Measurements from ENCODE around the gene CLDND1.

Gene CLDND1

DNA sequence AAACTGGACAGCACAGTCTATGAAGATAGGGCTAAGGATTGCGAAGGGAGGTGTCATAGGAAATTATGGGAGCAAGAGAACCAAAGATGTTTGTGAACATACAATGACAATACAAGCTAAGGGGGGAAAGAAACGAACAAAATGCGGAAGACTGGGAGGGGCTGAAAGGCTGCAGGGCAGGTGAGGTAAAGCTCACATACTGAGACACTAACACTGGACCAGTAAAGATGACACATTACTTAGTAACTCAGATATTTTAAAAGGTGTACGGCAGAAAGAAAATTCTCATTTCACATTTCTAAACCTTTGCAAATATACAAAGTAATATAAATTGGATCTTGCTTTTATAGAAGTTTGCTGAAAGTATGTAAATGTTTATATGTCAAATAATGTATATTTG lies 10.1 kb downstream of the CLDND1 start:
- Histone ChIP-seq H3K36me3 (ENCODE audit: control insufficient read depth, insufficient read depth, low read length) (peaks cover 6% of the 10 kb centered on the region), H3K27me3 (replicated peaks; ENCODE audit: control insufficient read depth, insufficient read depth, low read length) (no peaks in the 10 kb centered on the region), H3K4me3 (replicated peaks; ENCODE audit: low read depth, low read length) (no peak overlapping the region)
- TF ChIP-seq, protein P1, sequence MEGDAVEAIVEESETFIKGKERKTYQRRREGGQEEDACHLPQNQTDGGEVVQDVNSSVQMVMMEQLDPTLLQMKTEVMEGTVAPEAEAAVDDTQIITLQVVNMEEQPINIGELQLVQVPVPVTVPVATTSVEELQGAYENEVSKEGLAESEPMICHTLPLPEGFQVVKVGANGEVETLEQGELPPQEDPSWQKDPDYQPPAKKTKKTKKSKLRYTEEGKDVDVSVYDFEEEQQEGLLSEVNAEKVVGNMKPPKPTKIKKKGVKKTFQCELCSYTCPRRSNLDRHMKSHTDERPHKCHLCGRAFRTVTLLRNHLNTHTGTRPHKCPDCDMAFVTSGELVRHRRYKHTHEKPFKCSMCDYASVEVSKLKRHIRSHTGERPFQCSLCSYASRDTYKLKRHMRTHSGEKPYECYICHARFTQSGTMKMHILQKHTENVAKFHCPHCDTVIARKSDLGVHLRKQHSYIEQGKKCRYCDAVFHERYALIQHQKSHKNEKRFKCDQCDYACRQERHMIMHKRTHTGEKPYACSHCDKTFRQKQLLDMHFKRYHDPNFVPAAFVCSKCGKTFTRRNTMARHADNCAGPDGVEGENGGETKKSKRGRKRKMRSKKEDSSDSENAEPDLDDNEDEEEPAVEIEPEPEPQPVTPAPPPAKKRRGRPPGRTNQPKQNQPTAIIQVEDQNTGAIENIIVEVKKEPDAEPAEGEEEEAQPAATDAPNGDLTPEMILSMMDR (IDR thresholded peaks at IDR 0.05; ENCODE audit: insufficient read depth, low read length, poor library complexity, severe bottlenecking): no peak
- DNase-seq (ENCODE audit: extremely low read depth, insufficient read length): no peak

DNA sequence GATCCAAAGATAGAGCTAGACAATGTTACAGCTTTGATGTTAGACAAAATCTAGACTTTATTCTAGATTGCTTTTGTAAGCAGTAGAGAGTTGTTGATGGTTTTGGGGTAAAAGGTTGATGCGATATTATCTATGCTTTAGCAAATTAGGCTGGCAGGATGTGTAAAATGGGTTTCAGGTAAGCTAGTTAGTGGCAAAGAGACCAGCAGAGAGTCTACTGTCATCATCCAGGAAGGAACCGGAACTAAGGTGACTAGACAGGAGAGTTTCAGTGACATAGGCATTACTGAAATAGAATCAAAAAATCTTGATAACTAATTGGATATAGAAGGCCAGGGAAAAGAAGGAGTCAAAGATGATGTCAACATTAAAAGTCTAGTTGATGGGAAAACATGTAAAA lies 14.1 kb downstream of the CLDND1 start:
- Histone ChIP-seq H3K36me3 (ENCODE audit: control insufficient read depth, insufficient read depth, low read length) (0 out of 2 replicates have a peak, but pooled peaks cover 2% of the 10 kb centered on the region), H3K4me3 (replicated peaks; ENCODE audit: low read depth, low read length) (no peak overlapping the region), H3K27me3 (replicated peaks; ENCODE audit: control insufficient read depth, insufficient read depth, low read length) (no peaks in the 10 kb centered on the region)
- DNase-seq (ENCODE audit: extremely low read depth, insufficient read length): no peak
- TF ChIP-seq, protein P1 (IDR thresholded peaks at IDR 0.05; ENCODE audit: insufficient read depth, low read length, poor library complexity, severe bottlenecking): no peak

DNA sequence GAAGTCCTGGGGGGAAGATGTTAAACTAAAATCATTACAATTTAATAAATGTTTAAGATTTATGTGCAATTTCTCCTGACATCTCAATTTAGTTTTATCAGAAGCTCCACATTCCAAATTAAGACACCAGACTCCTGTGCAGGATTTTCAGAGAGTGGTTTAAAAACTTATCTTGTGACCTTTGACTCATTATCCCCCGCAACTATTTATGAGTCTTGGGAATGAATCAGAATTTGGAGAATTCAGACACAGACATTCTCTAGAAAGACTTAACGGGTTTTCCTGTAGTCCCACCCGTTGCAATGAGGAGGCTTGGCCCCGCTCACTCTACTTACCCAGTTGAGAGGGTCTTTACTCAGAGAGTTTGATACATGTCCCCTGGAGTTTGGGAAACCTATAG lies 18.2 kb downstream of the CLDND1 start:
- H3K27me3 ChIP-seq (replicated peaks; ENCODE audit: control insufficient read depth, insufficient read depth, low read length): no peaks in the 10 kb centered on the region
- H3K36me3 ChIP-seq (ENCODE audit: control insufficient read depth, insufficient read depth, low read length): no peaks in the 10 kb centered on the region
- H3K4me3 ChIP-seq (replicated peaks; ENCODE audit: low read depth, low read length): no peak overlapping the region
- TF ChIP-seq, protein P1 (IDR thresholded peaks at IDR 0.05; ENCODE audit: insufficient read depth, low read length, poor library complexity, severe bottlenecking): no peak
- DNase-seq (ENCODE audit: extremely low read depth, insufficient read length): no peak

DNA sequence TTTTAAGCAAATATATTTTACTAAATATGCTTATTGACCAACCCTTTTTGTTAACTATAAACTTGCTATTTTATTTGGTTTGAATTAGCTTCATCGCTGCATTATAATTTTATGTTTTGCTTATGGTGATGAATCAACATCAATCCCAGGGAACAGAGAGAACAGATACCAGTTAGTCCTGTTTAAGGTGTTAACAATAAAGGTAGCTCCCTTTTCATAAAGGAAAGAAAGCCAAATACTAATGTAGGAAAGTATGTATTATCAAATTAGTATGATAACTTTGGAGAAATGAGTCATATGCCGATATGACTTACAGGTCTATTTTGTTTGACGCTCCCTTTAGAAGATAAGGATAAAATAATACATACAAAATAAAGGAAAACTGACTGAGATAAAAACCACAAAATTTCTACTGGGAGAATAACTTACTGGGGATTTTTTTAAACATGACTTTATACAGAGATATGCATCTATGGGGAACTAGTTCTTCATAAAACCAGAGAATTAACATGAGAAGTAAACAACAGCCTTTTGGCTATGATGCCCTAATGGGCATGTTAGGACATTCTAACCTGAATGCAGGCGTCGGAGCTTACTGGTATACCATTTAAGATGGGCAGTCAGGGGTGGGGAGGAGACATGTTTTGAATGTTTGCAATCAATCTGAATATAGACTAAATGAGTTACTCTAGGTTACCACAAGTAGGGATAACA lies 20.7 kb downstream of the CLDND1 start:
- DNase-seq (ENCODE audit: extremely low read depth, insufficient read length): no peak
- no peaks in the 10 kb centered on the region for H3K36me3 ChIP-seq (ENCODE audit: control insufficient read depth, insufficient read depth, low read length)
- H3K27me3 ChIP-seq (replicated peaks; ENCODE audit: control insufficient read depth, insufficient read depth, low read length): no peaks in the 10 kb centered on the region
- H3K4me3 ChIP-seq (replicated peaks; ENCODE audit: low read depth, low read length): no peak overlapping the region
- TF ChIP-seq, protein P1 (IDR thresholded peaks at IDR 0.05; ENCODE audit: insufficient read depth, low read length, poor library complexity, severe bottlenecking): no peak

DNA sequence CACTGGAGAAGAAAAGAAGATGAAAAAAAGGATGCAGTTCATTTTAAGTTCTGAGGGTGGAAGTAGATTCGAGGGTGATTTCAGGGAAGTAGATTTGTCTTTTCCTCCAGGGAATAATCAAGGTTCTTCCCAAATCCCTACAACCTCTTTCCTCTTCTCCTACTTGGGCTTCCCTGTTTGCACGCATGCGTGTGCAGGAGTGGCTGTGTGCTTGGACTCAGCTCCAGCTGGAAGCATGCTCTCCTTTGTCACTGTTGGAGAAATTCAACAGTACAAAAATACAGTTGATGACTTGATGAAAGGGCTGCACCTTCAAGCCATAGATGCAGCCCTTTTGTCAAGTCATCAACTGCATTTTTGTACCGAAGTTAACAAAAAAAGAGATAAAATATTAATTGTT lies 21.4 kb downstream of the CLDND1 start:
- DNase-seq (ENCODE audit: extremely low read depth, insufficient read length): no peak
- TF ChIP-seq, protein P1 (IDR thresholded peaks at IDR 0.05; ENCODE audit: insufficient read depth, low read length, poor library complexity, severe bottlenecking): no peak
- no peaks in the 10 kb centered on the region for H3K27me3 ChIP-seq (replicated peaks; ENCODE audit: control insufficient read depth, insufficient read depth, low read length)
- no peaks in the 10 kb centered on the region for H3K36me3 ChIP-seq (ENCODE audit: control insufficient read depth, insufficient read depth, low read length)
- no peak overlapping the region for H3K4me3 ChIP-seq (replicated peaks; ENCODE audit: low read depth, low read length)

DNA sequence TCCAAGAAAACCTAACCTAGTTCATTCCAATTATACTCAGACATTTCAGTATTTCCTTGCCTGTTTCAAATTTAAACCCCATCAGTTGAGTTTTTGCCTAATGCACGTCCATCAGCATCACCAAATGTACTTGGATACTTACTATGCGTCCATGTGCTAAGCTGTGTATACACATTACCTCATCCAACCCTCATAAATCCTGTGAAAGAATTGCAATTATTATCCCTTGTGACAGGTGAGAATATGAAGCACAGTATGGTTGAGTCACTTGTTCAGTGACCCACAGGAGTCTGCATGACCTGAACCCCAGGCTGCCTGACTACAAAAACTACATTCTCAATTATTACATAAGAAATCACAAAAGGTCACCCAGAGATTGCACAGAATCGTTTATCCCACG lies 22.7 kb downstream of the CLDND1 start:
- no peak overlapping the region for H3K4me3 ChIP-seq (replicated peaks; ENCODE audit: low read depth, low read length)
- TF ChIP-seq, protein P1 (IDR thresholded peaks at IDR 0.05; ENCODE audit: insufficient read depth, low read length, poor library complexity, severe bottlenecking): no peak

More for the DNA sequence above, 22.7 kb downstream of the CLDND1 start:
- no peaks in the 10 kb centered on the region for H3K36me3 ChIP-seq (ENCODE audit: control insufficient read depth, insufficient read depth, low read length)
- H3K27me3 ChIP-seq (replicated peaks; ENCODE audit: control insufficient read depth, insufficient read depth, low read length): no peaks in the 10 kb centered on the region
- no peak for DNase-seq (ENCODE audit: extremely low read depth, insufficient read length)

Measured in GM06990 (cell line).